ENCODE results near the gene DCAF5.

DCAF5 gene

GRCh38 chr14:69047255-69047654, 105.7 kb downstream of the DCAF5 start:
- Histone ChIP-seq H4K20me1 (ENCODE audit: insufficient read depth, low read length) (peaks cover 4% of the 10 kb centered on the region), H3K27me3 (ENCODE audit: low read depth, low read length) (peaks cover 12% of the 10 kb centered on the region), H2AFZ (ENCODE audit: low read depth, low read length) (no peak overlapping the region), H3K27ac (ENCODE audit: low read length) (no peak overlapping the region), H3K4me1 (ENCODE audit: low read length) (no peaks in the 10 kb centered on the region), H3K9me3 (ENCODE audit: insufficient read depth, low read length) (no peaks in the 10 kb centered on the region), H3K79me2 (ENCODE audit: low read length) (no peaks in the 10 kb centered on the region), H3K4me2 (ENCODE audit: low read length) (no peak overlapping the region), H3K36me3 (replicated peaks; ENCODE audit: low read depth, low read length) (no peaks in the 10 kb centered on the region), H3K4me3 (ENCODE audit: low read length) (no peak overlapping the region), H3K9ac (ENCODE audit: low read length) (no peak overlapping the region)
- no peak for TF ChIP-seq EZH2phosphoT487 (IDR thresholded peaks at IDR 0.05; ENCODE audit: low read depth)
- TF ChIP-seq, protein P1, sequence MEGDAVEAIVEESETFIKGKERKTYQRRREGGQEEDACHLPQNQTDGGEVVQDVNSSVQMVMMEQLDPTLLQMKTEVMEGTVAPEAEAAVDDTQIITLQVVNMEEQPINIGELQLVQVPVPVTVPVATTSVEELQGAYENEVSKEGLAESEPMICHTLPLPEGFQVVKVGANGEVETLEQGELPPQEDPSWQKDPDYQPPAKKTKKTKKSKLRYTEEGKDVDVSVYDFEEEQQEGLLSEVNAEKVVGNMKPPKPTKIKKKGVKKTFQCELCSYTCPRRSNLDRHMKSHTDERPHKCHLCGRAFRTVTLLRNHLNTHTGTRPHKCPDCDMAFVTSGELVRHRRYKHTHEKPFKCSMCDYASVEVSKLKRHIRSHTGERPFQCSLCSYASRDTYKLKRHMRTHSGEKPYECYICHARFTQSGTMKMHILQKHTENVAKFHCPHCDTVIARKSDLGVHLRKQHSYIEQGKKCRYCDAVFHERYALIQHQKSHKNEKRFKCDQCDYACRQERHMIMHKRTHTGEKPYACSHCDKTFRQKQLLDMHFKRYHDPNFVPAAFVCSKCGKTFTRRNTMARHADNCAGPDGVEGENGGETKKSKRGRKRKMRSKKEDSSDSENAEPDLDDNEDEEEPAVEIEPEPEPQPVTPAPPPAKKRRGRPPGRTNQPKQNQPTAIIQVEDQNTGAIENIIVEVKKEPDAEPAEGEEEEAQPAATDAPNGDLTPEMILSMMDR (IDR thresholded peaks at IDR 0.05; ENCODE audit: low read depth, low read length) = no peak

- H2AFZ ChIP-seq (ENCODE audit: low read depth, low read length) = no peak overlapping the region
- no peaks in the 10 kb centered on the region for H3K79me2 ChIP-seq (ENCODE audit: low read length)
- H3K27me3 ChIP-seq (ENCODE audit: low read depth, low read length) = peaks cover 20% of the 10 kb centered on the region
- no peak overlapping the region for H3K4me2 ChIP-seq (ENCODE audit: low read length)
- H3K4me1 ChIP-seq (ENCODE audit: low read length) = no peaks in the 10 kb centered on the region
- TF ChIP-seq, protein P1 (IDR thresholded peaks at IDR 0.05; ENCODE audit: low read depth, low read length) = no peak
- no peak for TF ChIP-seq EZH2phosphoT487 (IDR thresholded peaks at IDR 0.05; ENCODE audit: low read depth)
- H4K20me1 ChIP-seq (ENCODE audit: insufficient read depth, low read length) = no peaks in the 10 kb centered on the region
- no peaks in the 10 kb centered on the region for H3K36me3 ChIP-seq (replicated peaks; ENCODE audit: low read depth, low read length)
- H3K4me3 ChIP-seq (ENCODE audit: low read length) = no peak overlapping the region
- H3K27ac ChIP-seq (ENCODE audit: low read length) = no peak overlapping the region
- H3K9me3 ChIP-seq (ENCODE audit: insufficient read depth, low read length) = no peaks in the 10 kb centered on the region
- no peak overlapping the region for H3K9ac ChIP-seq (ENCODE audit: low read length)
Measured at GRCh38 chr14:69046476-69046860, 106.5 kb downstream of the DCAF5 start.

- H3K79me2 ChIP-seq (ENCODE audit: low read length) = no peaks in the 10 kb centered on the region
- H3K9ac ChIP-seq (ENCODE audit: low read length) = no peak overlapping the region
- no peak for TF ChIP-seq EZH2phosphoT487 (IDR thresholded peaks at IDR 0.05; ENCODE audit: low read depth)
- TF ChIP-seq, protein P1 (IDR thresholded peaks at IDR 0.05; ENCODE audit: low read depth, low read length) = no peak
- no peaks in the 10 kb centered on the region for H3K4me1 ChIP-seq (ENCODE audit: low read length)
- peaks cover 22% of the 10 kb centered on the region for H3K27me3 ChIP-seq (ENCODE audit: low read depth, low read length)
- H3K4me3 ChIP-seq (ENCODE audit: low read length) = no peak overlapping the region
- H2AFZ ChIP-seq (ENCODE audit: low read depth, low read length) = no peak overlapping the region
- H3K27ac ChIP-seq (ENCODE audit: low read length) = no peak overlapping the region
- H3K36me3 ChIP-seq (replicated peaks; ENCODE audit: low read depth, low read length) = no peaks in the 10 kb centered on the region
- no peaks in the 10 kb centered on the region for H3K9me3 ChIP-seq (ENCODE audit: insufficient read depth, low read length)
- H3K4me2 ChIP-seq (ENCODE audit: low read length) = no peak overlapping the region
- no peaks in the 10 kb centered on the region for H4K20me1 ChIP-seq (ENCODE audit: insufficient read depth, low read length)
Measured at GRCh38 chr14:69045857-69046475, 107.0 kb downstream of the DCAF5 start.

GRCh38 chr14:69044965-69045555, 107.9 kb downstream of the DCAF5 start:
- no peaks in the 10 kb centered on the region for H4K20me1 ChIP-seq (ENCODE audit: insufficient read depth, low read length)
- peaks cover 2% of the 10 kb centered on the region; the same call in 1 of the 2 replicates for H3K4me1 ChIP-seq (ENCODE audit: low read length)
- peaks cover 24% of the 10 kb centered on the region for H3K27me3 ChIP-seq (ENCODE audit: low read depth, low read length)
- H2AFZ ChIP-seq (ENCODE audit: low read depth, low read length) = no peak overlapping the region
- no peaks in the 10 kb centered on the region for H3K79me2 ChIP-seq (ENCODE audit: low read length)
- no peaks in the 10 kb centered on the region for H3K9me3 ChIP-seq (ENCODE audit: insufficient read depth, low read length)
- H3K4me3 ChIP-seq (ENCODE audit: low read length) = no peak overlapping the region
- no peak overlapping the region for H3K4me2 ChIP-seq (ENCODE audit: low read length)
- H3K27ac ChIP-seq (ENCODE audit: low read length) = no peak overlapping the region
- TF ChIP-seq, protein P1 (IDR thresholded peaks at IDR 0.05; ENCODE audit: low read depth, low read length) = no peak
- TF ChIP-seq EZH2phosphoT487 (IDR thresholded peaks at IDR 0.05; ENCODE audit: low read depth) = no peak
- H3K36me3 ChIP-seq (replicated peaks; ENCODE audit: low read depth, low read length) = no peaks in the 10 kb centered on the region
- H3K9ac ChIP-seq (ENCODE audit: low read length) = no peak overlapping the region
